HepG2 (cell line): ENCODE data around the gene TRPV2. TPM values are rescaled to one million over a fixed set of nuclear protein-coding genes. Genes with fewer than 3 reads are reported as not detected.

Source experiments
- ATAD3A ChIP-seq: sonication (generic); formaldehyde crosslinking; IDR thresholded peaks from 2 replicates; pipeline ENCODE4 v1.4.0; 2020; ENCODE audit warnings: missing genetic modification reagents
- CHD4 ChIP-seq: fragments of 200-600 bp; sonication (generic); IDR thresholded peaks from 2 replicates; pipeline ENCODE4 v1.7.0; 2017; ENCODE audit warnings: mild to moderate bottlenecking, low read length, borderline replicate concordance
- HES4 ChIP-seq: sonication (generic); formaldehyde crosslinking; IDR thresholded peaks from 2 replicates; pipeline ENCODE4 v1.9.0; 2021; ENCODE audit warnings: mild to moderate bottlenecking, missing genetic modification reagents, borderline replicate concordance
- HOXA5 ChIP-seq: sonication (generic); formaldehyde crosslinking; IDR thresholded peaks from 2 replicates; pipeline ENCODE4 v1.4.0; 2020; ENCODE audit warnings: missing genetic modification reagents
- IRX3 ChIP-seq: sonication (generic); formaldehyde crosslinking; IDR thresholded peaks from 2 replicates; pipeline ENCODE4 v1.8.1; 2023; ENCODE audit warnings: mild to moderate bottlenecking, low read depth, missing genetic modification reagents, borderline replicate concordance
- KDM1A ChIP-seq: IDR thresholded peaks from 2 replicates; pipeline ENCODE4 v1.6.1; 2016; ENCODE audit warnings: missing compliant biosample characterization
- SMAD1 ChIP-seq: sonication (generic); formaldehyde crosslinking; IDR thresholded peaks from 2 replicates; pipeline ENCODE4 v1.4.0; 2020; ENCODE audit warnings: missing genetic modification reagents, low read depth, mild to moderate bottlenecking, borderline replicate concordance
- SMYD3 ChIP-seq: sonication (generic); formaldehyde crosslinking; IDR thresholded peaks from 2 replicates; pipeline ENCODE4 v1.8.1; 2023; ENCODE audit warnings: mild to moderate bottlenecking, missing genetic modification reagents
- ZNF160 ChIP-seq: sonication (generic); formaldehyde crosslinking; IDR thresholded peaks from 2 replicates; pipeline ENCODE4 v1.8.0; 2022; ENCODE audit warnings: mild to moderate bottlenecking, inconsistent platforms, missing genetic modification reagents
- polyA plus RNA-seq, 8 experiments: library from polyadenylated mRNA; depleted of rRNA in 3 of 8; stranded (reverse) in 7 of 8; unstranded in 1 of 8; fragments of >200 nt; fragmentation: Illumina TruSeq in 4 of 8; extraction: Trizol in 4 of 8; gene quantifications; 2 replicates each; pipeline versions ENCODE4 v1.2.1 to v1.2.3, GENCODE V29; 2011 to 2016; ENCODE audit warnings: low read depth in 4 of 8, missing spikeins in 1 of 8, mixed read lengths in 1 of 8; ENCODE audit not compliant: insufficient read depth in 1 of 8
- total RNA-seq, 5 experiments: library from RNA; depleted of rRNA; stranded (reverse); fragments of >200 nt; fragmentation: Illumina TruSeq; extraction: Trizol; gene quantifications; 2 replicates each; pipeline ENCODE4 v1.2.3, GENCODE V29; 2016; ENCODE audit warnings: low read depth in 1 of 5
- TF ChIP-seq, protein P1 (sequence below): sonication (generic); formaldehyde crosslinking; IDR thresholded peaks from 2 replicates; pipeline ENCODE4 v1.8.0; 2022; ENCODE audit warnings: low read depth, missing genetic modification reagents
- TF ChIP-seq, protein P2 (sequence below): sonication (generic); formaldehyde crosslinking; IDR thresholded peaks from 2 replicates; pipeline ENCODE4 v1.9.0; 2021; ENCODE audit warnings: missing genetic modification reagents, mild to moderate bottlenecking, borderline replicate concordance
- TF ChIP-seq, protein P3 (sequence below): sonication (generic); formaldehyde crosslinking; IDR thresholded peaks from 2 replicates; pipeline ENCODE4 v1.4.0; 2020; ENCODE audit warnings: mild to moderate bottlenecking, missing genetic modification reagents
- TF ChIP-seq, protein P4 (sequence below): sonication (generic); formaldehyde crosslinking; IDR thresholded peaks from 2 replicates; pipeline ENCODE4 v1.5.0; 2020; ENCODE audit warnings: missing genetic modification reagents

TRPV2 gene
- total and polyA plus RNA-seq, 2 of the 13 experiments (the other 11 are each of a cell fraction or from before 2014, with no cell fraction given) = 13.6 to 21.3 TPM

DNA sequence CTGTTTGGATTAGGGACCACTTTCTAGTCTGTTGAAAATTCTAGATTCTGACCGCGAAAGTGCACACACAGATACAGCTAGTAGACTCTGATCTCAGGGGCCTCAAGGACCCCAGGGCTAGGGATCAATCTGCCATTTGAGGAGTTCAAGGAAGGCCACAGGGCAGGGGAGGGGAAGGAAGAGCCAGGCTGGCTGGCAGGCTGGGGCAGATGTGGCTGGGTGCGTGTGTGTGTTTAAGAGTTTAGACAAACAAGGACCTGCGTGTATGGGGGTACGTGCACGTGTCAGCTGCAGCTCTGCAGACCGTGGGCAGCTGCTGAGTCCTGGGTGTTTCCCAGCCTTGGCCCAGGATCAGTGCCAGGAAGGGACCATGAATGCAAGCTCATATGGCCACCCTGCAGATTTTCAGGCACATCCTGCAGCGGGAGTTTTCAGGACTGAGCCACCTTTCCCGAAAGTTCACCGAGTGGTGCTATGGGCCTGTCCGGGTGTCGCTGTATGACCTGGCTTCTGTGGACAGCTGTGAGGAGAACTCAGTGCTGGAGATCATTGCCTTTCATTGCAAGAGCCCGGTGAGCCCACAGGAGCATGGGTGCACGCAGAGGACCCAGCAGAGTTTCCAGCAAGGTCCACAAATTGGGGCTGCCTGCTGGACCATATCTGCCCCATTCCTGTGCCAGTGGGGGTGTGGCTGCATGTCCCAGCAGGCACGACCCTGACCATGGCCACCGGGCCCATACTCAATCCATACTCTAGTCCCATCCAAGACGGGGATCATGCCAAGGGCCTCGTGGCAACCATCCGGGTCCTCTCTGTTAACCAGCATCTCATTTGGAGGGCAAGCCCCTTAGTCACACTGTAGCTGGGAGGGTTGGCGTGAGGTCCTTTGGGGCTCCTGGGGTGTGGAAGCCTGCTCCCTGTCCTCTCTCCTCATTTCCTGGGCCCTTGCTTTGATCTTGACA, 10.6 kb downstream of the TRPV2 start (continued):
- TF ChIP-seq, protein P1, sequence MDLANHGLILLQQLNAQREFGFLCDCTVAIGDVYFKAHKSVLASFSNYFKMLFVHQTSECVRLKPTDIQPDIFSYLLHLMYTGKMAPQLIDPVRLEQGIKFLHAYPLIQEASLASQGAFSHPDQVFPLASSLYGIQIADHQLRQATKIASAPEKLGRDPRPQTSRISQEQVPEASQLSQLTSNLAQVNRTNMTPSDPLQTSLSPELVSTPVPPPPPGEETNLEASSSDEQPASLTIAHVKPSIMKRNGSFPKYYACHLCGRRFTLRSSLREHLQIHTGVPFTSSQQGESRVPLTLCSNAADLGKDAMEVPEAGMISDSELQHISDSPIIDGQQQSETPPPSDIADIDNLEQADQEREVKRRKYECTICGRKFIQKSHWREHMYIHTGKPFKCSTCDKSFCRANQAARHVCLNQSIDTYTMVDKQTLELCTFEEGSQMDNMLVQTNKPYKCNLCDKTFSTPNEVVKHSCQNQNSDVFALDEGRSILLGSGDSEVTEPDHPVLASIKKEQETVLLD (CRISPR knock-in tag) = no peak
- TF ChIP-seq KDM1A (CRISPR knock-in tag) = no peak
- TF ChIP-seq ZNF160 (CRISPR knock-in tag) = no peak
- no peak for TF ChIP-seq SMAD1
- TF ChIP-seq ATAD3A (CRISPR knock-in tag) = no peak
- TF ChIP-seq, protein P2, sequence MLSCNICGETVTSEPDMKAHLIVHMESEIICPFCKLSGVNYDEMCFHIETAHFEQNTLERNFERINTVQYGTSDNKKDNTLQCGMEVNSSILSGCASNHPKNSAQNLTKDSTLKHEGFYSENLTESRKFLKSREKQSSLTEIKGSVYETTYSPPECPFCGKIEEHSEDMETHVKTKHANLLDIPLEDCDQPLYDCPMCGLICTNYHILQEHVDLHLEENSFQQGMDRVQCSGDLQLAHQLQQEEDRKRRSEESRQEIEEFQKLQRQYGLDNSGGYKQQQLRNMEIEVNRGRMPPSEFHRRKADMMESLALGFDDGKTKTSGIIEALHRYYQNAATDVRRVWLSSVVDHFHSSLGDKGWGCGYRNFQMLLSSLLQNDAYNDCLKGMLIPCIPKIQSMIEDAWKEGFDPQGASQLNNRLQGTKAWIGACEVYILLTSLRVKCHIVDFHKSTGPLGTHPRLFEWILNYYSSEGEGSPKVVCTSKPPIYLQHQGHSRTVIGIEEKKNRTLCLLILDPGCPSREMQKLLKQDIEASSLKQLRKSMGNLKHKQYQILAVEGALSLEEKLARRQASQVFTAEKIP = no peak
- TF ChIP-seq IRX3 (CRISPR knock-in tag) = no peak
- TF ChIP-seq HOXA5 (CRISPR knock-in tag) = 0 out of 2 replicates have a peak, but pooled peaks have one; percentile 14
- no peak for TF ChIP-seq HES4
- TF ChIP-seq CHD4 = no peak
- TF ChIP-seq, protein P3, sequence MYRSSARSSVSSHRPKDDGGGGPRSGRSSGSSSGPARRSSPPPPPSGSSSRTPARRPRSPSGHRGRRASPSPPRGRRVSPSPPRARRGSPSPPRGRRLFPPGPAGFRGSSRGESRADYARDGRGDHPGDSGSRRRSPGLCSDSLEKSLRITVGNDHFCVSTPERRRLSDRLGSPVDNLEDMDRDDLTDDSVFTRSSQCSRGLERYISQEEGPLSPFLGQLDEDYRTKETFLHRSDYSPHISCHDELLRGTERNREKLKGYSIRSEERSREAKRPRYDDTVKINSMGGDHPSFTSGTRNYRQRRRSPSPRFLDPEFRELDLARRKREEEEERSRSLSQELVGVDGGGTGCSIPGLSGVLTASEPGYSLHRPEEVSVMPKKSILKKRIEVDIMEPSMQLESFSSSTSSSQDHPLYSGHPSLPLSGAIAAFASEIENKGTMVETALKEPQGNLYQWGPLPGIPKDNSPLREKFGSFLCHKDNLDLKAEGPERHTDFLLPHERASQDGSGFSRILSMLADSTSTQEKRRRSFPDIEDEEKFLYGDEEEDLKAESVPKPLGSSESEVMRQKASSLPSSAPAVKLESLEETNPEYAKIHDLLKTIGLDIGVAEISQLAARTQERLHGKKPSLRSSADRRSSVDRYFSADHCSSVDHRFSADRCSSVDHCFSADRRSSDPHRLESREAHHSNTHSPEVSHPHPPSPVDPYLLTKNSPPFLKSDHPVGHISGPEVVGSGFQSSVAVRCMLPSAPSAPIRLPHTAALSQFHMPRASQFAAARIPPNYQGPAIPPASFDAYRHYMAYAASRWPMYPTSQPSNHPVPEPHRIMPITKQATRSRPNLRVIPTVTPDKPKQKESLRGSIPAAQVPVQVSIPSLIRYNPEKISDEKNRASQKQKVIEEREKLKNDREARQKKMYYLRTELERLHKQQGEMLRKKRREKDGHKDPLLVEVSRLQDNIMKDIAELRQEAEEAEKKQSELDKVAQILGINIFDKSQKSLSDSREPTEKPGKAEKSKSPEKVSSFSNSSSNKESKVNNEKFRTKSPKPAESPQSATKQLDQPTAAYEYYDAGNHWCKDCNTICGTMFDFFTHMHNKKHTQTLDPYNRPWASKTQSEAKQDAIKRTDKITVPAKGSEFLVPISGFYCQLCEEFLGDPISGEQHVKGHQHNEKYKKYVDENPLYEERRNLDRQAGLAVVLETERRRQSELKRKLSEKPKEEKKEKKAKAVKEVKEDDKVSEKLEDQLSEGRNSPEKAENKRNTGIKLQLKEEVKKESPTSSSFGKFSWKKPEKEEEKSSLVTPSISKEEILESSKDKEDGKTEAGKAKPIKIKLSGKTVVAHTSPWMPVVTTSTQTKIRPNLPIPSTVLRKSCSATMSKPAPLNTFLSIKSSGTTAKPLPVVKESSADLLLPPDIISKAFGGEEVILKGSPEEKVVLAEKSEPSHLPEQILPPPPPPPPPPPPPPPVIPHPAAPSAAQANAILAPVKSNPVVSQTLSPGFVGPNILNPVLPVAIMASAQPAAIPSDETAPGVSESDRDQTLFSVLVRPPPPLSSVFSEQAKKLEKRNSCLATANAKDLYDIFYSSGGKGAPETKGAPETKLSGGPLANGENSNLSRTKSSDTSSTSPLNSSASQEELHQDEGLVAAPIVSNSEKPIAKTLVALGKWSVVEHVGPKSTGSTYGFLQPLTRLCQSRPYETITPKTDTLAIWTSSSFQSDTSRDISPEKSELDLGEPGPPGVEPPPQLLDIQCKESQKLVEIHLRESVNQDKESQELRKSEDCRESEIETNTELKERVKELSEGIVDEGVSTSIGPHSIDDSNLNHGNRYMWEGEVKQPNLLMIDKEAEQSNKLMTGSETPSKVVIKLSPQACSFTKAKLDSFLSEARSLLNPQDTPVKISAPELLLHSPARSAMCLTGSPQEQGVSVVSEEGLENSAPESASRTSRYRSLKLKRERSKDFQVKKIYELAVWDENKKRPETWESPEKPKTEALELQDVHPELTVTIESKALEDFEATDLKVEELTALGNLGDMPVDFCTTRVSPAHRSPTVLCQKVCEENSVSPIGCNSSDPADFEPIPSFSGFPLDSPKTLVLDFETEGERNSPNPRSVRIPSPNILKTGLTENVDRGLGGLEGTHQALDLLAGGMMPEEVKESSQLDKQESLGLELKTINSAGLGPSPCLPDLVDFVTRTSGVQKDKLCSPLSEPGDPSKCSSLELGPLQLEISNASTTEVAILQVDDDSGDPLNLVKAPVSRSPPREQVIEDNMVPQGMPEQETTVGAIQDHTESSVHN (CRISPR knock-in tag) = no peak; the same call in 1 of the 2 replicates
- TF ChIP-seq, protein P4, sequence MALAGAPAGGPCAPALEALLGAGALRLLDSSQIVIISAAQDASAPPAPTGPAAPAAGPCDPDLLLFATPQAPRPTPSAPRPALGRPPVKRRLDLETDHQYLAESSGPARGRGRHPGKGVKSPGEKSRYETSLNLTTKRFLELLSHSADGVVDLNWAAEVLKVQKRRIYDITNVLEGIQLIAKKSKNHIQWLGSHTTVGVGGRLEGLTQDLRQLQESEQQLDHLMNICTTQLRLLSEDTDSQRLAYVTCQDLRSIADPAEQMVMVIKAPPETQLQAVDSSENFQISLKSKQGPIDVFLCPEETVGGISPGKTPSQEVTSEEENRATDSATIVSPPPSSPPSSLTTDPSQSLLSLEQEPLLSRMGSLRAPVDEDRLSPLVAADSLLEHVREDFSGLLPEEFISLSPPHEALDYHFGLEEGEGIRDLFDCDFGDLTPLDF (CRISPR knock-in tag) = no peak
- no peak for TF ChIP-seq SMYD3
